Lung (tissue), 12 donors: ENCODE data around the gene TMEM161B. TPM values are rescaled to one million over a fixed set of nuclear protein-coding genes. Genes with fewer than 3 reads are reported as not detected.
"Not testable (repeated sequence)": the region's sequence is repeated elsewhere in the genome, so short reads cannot be mapped to it uniquely, and the experiment has no call there.

Source experiments
- ATAC-seq: fragments of 200-7000 bp; cut with Tn5 transposase; one replicate; pipeline ENCODE4 v1.9.1; 2020; ENCODE audit warnings: moderate number of reproducible peaks; ENCODE audit not compliant: insufficient read depth, low FRiP score
- DNase-seq, 3 donors: peaks; one replicate each; pipeline ENCODE4 v3.0.0-alpha.2; 2013 to 2017
- H3K27ac ChIP-seq, 2 donors: one replicate each; pipeline ENCODE4 v1.5.1; 2013; ENCODE audit warnings: mild to moderate bottlenecking in 2 of 2, moderate library complexity in 2 of 2, control low read depth in 1 of 2, inconsistent platforms in 1 of 2, low read depth in 1 of 2, low read length in 1 of 2
- H3K27me3 ChIP-seq, 3 donors: one replicate each; pipeline ENCODE4 v1.5.1; 2013; ENCODE audit warnings: low read length in 2 of 3; ENCODE audit not compliant: control insufficient read depth in 3 of 3, insufficient read depth in 3 of 3
- H3K36me3 ChIP-seq, 4 donors: one replicate each; pipeline ENCODE4 v1.5.1; 2013; ENCODE audit warnings: low read length in 4 of 4, mild to moderate bottlenecking in 1 of 4, moderate library complexity in 1 of 4; ENCODE audit not compliant: control insufficient read depth in 4 of 4, insufficient read depth in 4 of 4
- H3K4me1 ChIP-seq, 5 donors: one replicate each; pipeline ENCODE4 v1.5.1; 2013; ENCODE audit warnings: low read length in 5 of 5, mild to moderate bottlenecking in 2 of 5, moderate library complexity in 1 of 5; ENCODE audit not compliant: control insufficient read depth in 5 of 5, insufficient read depth in 5 of 5
- H3K4me3 ChIP-seq: one replicate; pipeline ENCODE4 v1.5.1; 2013; ENCODE audit warnings: mild to moderate bottlenecking, control low read depth, moderate library complexity
- H3K9ac ChIP-seq, 2 donors: one replicate each; pipeline ENCODE4 v1.5.1; 2013; ENCODE audit warnings: low read length in 2 of 2, control low read depth in 1 of 2; ENCODE audit not compliant: insufficient read depth in 1 of 2
- H3K9me3 ChIP-seq, 4 donors: one replicate each; pipeline ENCODE4 v1.5.1; 2013; ENCODE audit warnings: low read length in 3 of 4, mild to moderate bottlenecking in 1 of 4, moderate library complexity in 1 of 4; ENCODE audit not compliant: control insufficient read depth in 4 of 4, insufficient read depth in 3 of 4
- CTCF ChIP-seq: IDR thresholded peaks from 2 replicates; pipeline ENCODE4 v1.5.1; 2012; ENCODE audit warnings: mild to moderate bottlenecking; ENCODE audit errors: control extremely low read depth, extremely low read depth
- WGBS, 2 donors: extraction: QIAGEN DNeasy Blood & Tissue Kit; methylation state at CpG; one replicate each; pipeline ENCODE4 v1.1.7; 2013; 5-methylcytosine and 5-hydroxymethylcytosine counted together
- polyA plus RNA-seq, 2 donors: library from polyadenylated mRNA; stranded (reverse); fragments of 200-250 nt; gene quantifications; one replicate each; pipeline ENCODE4 v1.2.1, GENCODE V29; 2013
- total RNA-seq, 2 donors: library from RNA; depleted of rRNA in 1 of 2; stranded (reverse); fragments of >200 nt in 1 of 2; gene quantifications; one replicate each; pipeline ENCODE4 v1.2.1, GENCODE V29; 2014 to 2021
- donor health status: control.
- donor health status: control.
- donor health status: Bipolar disorder and iron deficiency.
- donor health status: healthy.
- donor health status: DM: yes; HTN: yes; CAD: no.

Gene TMEM161B
- total and polyA plus RNA-seq, 4 donors = 5.2 to 48.4 (median 9.6) TPM

DNA sequence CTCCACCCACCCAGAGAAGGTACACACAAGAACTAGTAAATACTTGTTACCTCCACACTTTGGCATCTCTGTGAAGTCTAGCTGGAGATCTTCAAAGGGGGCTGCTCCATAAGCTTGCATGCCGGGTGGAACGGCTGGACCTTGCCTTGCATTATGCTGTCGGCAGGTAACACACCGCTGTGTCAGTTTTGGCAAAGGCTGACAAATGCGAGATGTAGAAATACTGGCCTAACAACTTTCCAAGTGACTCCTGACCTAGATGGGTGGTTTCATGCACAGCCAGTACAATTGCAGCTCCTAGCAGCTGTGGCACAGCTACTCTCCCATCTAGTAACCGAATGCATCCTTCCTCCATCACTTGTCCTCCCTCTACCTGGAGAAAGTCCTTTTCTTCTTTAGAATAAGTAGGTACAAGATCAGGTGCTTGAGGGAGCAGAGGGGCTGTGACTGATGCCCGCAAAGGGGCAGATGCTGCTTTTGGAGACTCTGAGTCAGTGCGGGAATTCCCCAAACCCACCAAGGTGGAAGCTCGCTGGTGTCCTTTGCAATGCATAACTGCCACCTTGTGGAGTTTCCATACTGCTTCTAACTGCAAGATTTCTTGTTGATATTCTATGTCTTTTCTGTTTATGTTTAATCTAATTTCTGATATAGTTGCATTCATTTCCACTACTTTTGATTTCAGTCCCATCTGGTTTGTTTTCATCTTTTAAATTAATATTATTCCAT lies 78.4 kb downstream of the TMEM161B start:
- Histone ChIP-seq H3K4me1 (no peaks in the 10 kb centered on the region), H3K4me3 (no peak overlapping the region), H3K27ac (no peak overlapping the region), H3K9me3 (peaks cover 0 to 22% (median 11%) of the 10 kb centered on the region in 4 donors), H3K27me3 (no peaks in the 10 kb centered on the region), H3K36me3 (peaks cover 0 to 9% (median 2%) of the 10 kb centered on the region in 4 donors), H3K9ac (no peak overlapping the region)
- no peak for TF ChIP-seq CTCF
- DNase-seq (peak in 1 of 3 donors; percentile 1), ATAC-seq (no peak)
- 93 to 95% methylated on average over 9 of the region's 9 CpGs for WGBS, 2 donors

GRCh38 chr5:88189484-88189883 lies 79.2 kb downstream of the TMEM161B start:
- DNase-seq, H3K4me1 ChIP-seq, H3K9ac ChIP-seq, H3K4me3 ChIP-seq, H3K27ac ChIP-seq, H3K27me3 ChIP-seq, H3K36me3 ChIP-seq, ATAC-seq: not testable (repeated sequence)
- peaks cover 0 to 22% (median 11%) of the 10 kb centered on the region in 4 donors for H3K9me3 ChIP-seq
- WGBS, 2 donors = 94 to 97% methylated on average over 4 of the region's 4 CpGs

- Histone ChIP-seq H3K36me3 (peaks cover 0 to 9% (median 0%) of the 10 kb centered on the region in 4 donors), H3K4me3 (no peak overlapping the region), H3K9me3 (peaks cover 0 to 22% (median 11%) of the 10 kb centered on the region in 4 donors), H3K9ac (no peak overlapping the region), H3K27ac (no peak overlapping the region), H3K27me3 (no peaks in the 10 kb centered on the region), H3K4me1 (no peaks in the 10 kb centered on the region)
- 90 to 95% methylated on average over 9 of the region's 9 CpGs for WGBS, 2 donors
- peak in 1 of 3 donors; percentile 15 for DNase-seq
- TF ChIP-seq CTCF = no peak
- no peak for ATAC-seq
These were observed 80.0 kb downstream of the TMEM161B start for GRCh38 chr5:88188458-88189132.

GRCh38 chr5:88183255-88183654 lies 85.4 kb downstream of the TMEM161B start:
- no peak for DNase-seq
- no peak for TF ChIP-seq CTCF
- no peak for ATAC-seq

GRCh38 chr5:88177486-88177885 lies 91.2 kb downstream of the TMEM161B start:
- not testable (repeated sequence) for H3K27me3 ChIP-seq, H3K4me1 ChIP-seq, H3K27ac ChIP-seq, ATAC-seq, H3K4me3 ChIP-seq, H3K9me3 ChIP-seq, H3K9ac ChIP-seq, H3K36me3 ChIP-seq, DNase-seq
- 95 to 97% methylated on average over 13 of the region's 13 CpGs for WGBS, 2 donors

More at GRCh38 chr5:88183255-88183654, 85.4 kb downstream of the TMEM161B start:
- Histone ChIP-seq H3K36me3 (no peaks in the 10 kb centered on the region), H3K4me3 (no peak overlapping the region), H3K4me1 (no peaks in the 10 kb centered on the region), H3K9ac (no peak overlapping the region), H3K27me3 (no peaks in the 10 kb centered on the region), H3K27ac (no peak overlapping the region), H3K9me3 (peaks cover 0 to 7% (median 2%) of the 10 kb centered on the region in 4 donors)
